C4-2B (cell line): ENCODE measurements around the gene FAHD2A.

Source experiments
- ZFX ChIP-seq: fragments of 450-650 bp; IDR thresholded peaks from 2 replicates; pipeline ENCODE4 v1.6.1; 2017
- TF ChIP-seq, protein P1 (sequence below): fragments of 450-650 bp; conservative IDR thresholded peaks from 2 replicates; pipeline ENCODE4 v1.5.1; 2017; ENCODE audit warnings: mild to moderate bottlenecking

DNA sequence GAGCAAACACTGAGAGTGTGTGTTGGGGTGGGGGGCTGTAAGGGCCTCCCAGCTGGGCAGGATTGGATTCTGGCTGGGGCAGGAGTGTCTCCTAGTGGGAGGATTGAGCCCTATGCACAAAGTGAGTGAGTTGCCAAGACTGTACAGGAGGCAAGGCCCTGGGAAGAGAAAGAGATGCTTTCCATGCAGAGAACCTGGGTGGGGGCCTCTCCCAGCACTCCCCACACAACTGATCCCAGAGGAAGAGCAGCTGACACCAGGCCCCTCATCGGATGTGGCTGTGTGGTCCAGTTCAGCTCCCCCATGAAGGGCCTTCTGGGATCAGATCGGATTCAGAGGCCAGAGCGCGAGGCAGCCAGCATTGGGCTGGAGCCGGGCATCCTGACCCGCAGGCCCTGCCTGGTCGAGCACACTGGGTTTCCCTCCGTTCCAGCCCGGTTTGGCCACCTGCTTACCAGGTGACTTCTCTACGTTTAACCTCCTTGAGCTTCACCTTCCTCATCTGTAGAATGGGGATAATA is 49.4 kb upstream of the FAHD2A start:
- TF ChIP-seq, protein P1, sequence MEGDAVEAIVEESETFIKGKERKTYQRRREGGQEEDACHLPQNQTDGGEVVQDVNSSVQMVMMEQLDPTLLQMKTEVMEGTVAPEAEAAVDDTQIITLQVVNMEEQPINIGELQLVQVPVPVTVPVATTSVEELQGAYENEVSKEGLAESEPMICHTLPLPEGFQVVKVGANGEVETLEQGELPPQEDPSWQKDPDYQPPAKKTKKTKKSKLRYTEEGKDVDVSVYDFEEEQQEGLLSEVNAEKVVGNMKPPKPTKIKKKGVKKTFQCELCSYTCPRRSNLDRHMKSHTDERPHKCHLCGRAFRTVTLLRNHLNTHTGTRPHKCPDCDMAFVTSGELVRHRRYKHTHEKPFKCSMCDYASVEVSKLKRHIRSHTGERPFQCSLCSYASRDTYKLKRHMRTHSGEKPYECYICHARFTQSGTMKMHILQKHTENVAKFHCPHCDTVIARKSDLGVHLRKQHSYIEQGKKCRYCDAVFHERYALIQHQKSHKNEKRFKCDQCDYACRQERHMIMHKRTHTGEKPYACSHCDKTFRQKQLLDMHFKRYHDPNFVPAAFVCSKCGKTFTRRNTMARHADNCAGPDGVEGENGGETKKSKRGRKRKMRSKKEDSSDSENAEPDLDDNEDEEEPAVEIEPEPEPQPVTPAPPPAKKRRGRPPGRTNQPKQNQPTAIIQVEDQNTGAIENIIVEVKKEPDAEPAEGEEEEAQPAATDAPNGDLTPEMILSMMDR: no peak
- no peak for TF ChIP-seq ZFX
